ENCODE measurements around the gene SLFN13. TPM values are rescaled to one million over a fixed set of nuclear protein-coding genes. Genes with fewer than 3 reads are reported as not detected.
A peak's percentile ranks its signal among the peaks of the same experiment; 100 is the strongest.

SLFN13 gene
- polyA plus RNA-seq, 1 of the 3 experiments (the other 2 are of a cell fraction) = under 0.01 TPM

GRCh38 chr17:35433075-35433894 lies 15.3 kb downstream of the SLFN13 start:
- TF ChIP-seq RXRA (IDR thresholded peaks at IDR 0.05; ENCODE audit: borderline replicate concordance, low read depth) (no peak), ZBTB33 (IDR thresholded peaks at IDR 0.05; ENCODE audit: borderline replicate concordance, low read depth) (no peak), TEAD4 (IDR thresholded peaks at IDR 0.05; ENCODE audit: borderline replicate concordance, insufficient read depth) (peak; percentile 60), FOXM1 (IDR thresholded peaks at IDR 0.05; ENCODE audit: low read depth) (0 out of 2 replicates have a peak, but pooled peaks have one; percentile 20), MEF2A (IDR thresholded peaks at IDR 0.05; ENCODE audit: borderline replicate concordance, low read depth) (no peak), PBX3 (IDR thresholded peaks at IDR 0.05) (no peak; the same call in none of the 2 replicates), NFIC (IDR thresholded peaks at IDR 0.05; ENCODE audit: borderline replicate concordance) (peak; percentile 33; the same call in 1 of the 2 replicates), EP300 (IDR thresholded peaks at IDR 0.05; ENCODE audit: borderline replicate concordance in 1 of 2, low read depth in 1 of 2, low read length in 1 of 2) (peak in 1 of 2 experiments; percentile 43; a peak in 1 of 4 replicates), FOSL2 (IDR thresholded peaks at IDR 0.05; ENCODE audit: borderline replicate concordance, low read depth) (peak; percentile 94), REST (IDR thresholded peaks at IDR 0.05; ENCODE audit: low read depth, low read length) (no peak), JUND (IDR thresholded peaks at IDR 0.05) (peak; percentile 95), MAX (IDR thresholded peaks at IDR 0.05; ENCODE audit: low read depth) (peak; percentile 69; the same call in 1 of the 2 replicates), RAD21 (IDR thresholded peaks at IDR 0.05; ENCODE audit: low read length) (no peak), GATA2 (CRISPR knock-in tag; IDR thresholded peaks at IDR 0.05) (no peak), EZH2phosphoT487 (IDR thresholded peaks at IDR 0.05; ENCODE audit: borderline replicate concordance, low read depth) (no peak), TCF12 (IDR thresholded peaks at IDR 0.05) (peak; percentile 56), CTCF (IDR thresholded peaks at IDR 0.05) (peak; percentile 39), GABPA (IDR thresholded peaks at IDR 0.05; ENCODE audit: low read depth) (no peak), YY1 (IDR thresholded peaks at IDR 0.05; ENCODE audit: low read depth) (no peak)
- H3K4me2 ChIP-seq = peak overlapping the region; percentile 93
- peak overlapping the region; percentile 95 for H2AFZ ChIP-seq (ENCODE audit: low read depth)
- WGBS (ENCODE audit: low lambda C conversion rate) = 21% methylated on average over 19 of the region's 19 CpGs
- no peaks in the 10 kb centered on the region for H3K36me3 ChIP-seq (replicated peaks in 1 of 2; ENCODE audit: control insufficient read depth in 1 of 2, insufficient read depth in 2 of 2, low read length in 1 of 2)
- H3K4me1 ChIP-seq (ENCODE audit: control insufficient read depth in 1 of 2, insufficient read depth in 2 of 2, low read depth in 1 of 2, low read length in 1 of 2) = peaks cover 0 to 9% of the 10 kb centered on the region in 2 experiments; a peak in 3 of 4 replicates
- peak overlapping the region; percentile 52 to 76; a peak in 3 of 4 replicates for H3K4me3 ChIP-seq (ENCODE audit: low read depth in 2 of 2, low read length in 1 of 2)
- no peaks in the 10 kb centered on the region; the same call in 1 of the 2 replicates for H3K27me3 ChIP-seq (ENCODE audit: insufficient read depth)
- H3K79me2 ChIP-seq (ENCODE audit: insufficient read depth) = peaks cover 38% of the 10 kb centered on the region
- CTCF ChIA-PET = interaction anchor here (1.7 kb wide), 1 partner anchor 1072 kb away, joined by 4 read pairs; no protein-coding TSS in a partner anchor
- no peaks in the 10 kb centered on the region for H3K9me2 ChIP-seq
- no peaks in the 10 kb centered on the region for H4K20me1 ChIP-seq (ENCODE audit: insufficient read depth)
- H3K9me3 ChIP-seq = no peaks in the 10 kb centered on the region
- no peak for DNase-seq
- peaks cover 14% of the 10 kb centered on the region for H3F3A ChIP-seq (replicated peaks; ENCODE audit: insufficient read depth)
- POLR2A ChIA-PET = interaction anchor here (0.7 kb wide), 1 partner anchor 286 kb away, joined by 3 read pairs; the partner anchor contains the start of gene UNC45B
- peak overlapping the region; percentile 85 for H3K27ac ChIP-seq (ENCODE audit: low read depth in 2 of 2, low read length in 1 of 2)
- H3K9ac ChIP-seq = peak overlapping the region; percentile 80

Measured in SK-N-SH (cell line).